ENCODE results near the gene VSTM2B.
"Not testable (repeated sequence)": the region's sequence is repeated elsewhere in the genome, so short reads cannot be mapped to it uniquely, and the experiment has no call there.

Gene VSTM2B

DNA sequence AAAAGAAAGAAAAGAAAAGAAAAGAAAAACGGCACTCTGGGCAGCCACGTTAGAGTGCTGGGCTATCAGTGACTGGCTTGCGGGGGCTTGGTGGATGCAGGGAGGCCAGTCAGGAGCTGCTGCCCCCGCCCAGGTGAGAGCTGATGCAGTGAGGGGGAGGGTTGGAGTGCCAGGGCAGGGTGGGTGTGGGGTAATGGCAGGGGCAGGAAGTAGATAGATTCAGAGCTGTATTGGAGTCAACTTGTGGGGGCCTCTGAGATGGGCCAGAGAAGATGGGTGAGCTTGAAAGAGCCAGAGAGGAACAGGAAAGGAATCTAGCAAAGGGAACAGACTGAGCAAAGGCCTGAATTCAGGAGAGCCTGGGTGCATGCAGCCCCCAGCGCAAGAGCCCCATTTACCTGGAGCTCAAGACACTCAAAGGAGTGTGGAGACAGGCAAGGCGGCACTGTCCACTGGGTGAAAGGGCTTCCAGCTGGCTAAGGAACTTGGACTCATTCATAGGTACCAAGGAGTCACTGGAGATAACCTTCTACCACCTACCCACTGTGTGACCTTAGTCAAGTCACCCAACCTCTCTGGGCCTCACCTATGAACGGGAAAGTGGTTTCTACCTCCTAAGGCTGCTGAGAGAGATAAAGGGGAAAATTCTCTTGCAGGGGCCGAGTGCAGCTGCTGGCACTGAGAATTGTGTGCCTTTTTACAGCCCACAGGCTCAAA is 20.2 kb downstream of the VSTM2B start:
- DNase-seq (ENCODE audit: low read depth in 2 of 2) = no peak

DNA sequence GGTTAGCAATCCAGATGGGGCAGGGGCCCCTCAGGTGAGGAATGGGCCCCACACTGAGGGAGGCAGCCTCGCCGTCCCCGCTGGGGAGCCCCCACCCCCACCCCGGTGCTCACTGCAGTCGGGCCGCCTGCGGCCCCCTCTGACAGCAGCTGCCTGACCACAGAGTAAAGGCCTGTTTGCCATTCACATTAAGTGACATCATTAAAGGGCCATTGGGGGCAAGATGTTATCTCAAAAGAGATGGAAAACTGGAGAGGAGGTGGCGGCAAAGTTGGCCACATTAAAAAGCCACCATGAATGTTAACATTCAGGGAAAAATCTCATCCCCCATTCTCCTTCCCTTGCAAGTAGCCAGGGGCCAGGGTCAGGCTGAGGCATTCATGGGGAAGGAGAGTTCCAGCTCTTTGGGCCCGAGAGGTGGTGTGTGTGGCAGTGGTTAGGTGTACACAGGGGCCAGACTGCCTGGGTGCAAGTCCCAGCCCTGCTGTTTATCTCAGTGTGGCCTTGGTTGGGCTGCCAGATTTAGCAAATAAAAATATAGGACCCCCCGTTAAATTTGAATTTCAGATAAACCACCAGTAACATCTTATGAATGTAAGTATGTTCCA is 20.9 kb downstream of the VSTM2B start:
- no peak for DNase-seq (ENCODE audit: low read depth in 2 of 2)

DNA sequence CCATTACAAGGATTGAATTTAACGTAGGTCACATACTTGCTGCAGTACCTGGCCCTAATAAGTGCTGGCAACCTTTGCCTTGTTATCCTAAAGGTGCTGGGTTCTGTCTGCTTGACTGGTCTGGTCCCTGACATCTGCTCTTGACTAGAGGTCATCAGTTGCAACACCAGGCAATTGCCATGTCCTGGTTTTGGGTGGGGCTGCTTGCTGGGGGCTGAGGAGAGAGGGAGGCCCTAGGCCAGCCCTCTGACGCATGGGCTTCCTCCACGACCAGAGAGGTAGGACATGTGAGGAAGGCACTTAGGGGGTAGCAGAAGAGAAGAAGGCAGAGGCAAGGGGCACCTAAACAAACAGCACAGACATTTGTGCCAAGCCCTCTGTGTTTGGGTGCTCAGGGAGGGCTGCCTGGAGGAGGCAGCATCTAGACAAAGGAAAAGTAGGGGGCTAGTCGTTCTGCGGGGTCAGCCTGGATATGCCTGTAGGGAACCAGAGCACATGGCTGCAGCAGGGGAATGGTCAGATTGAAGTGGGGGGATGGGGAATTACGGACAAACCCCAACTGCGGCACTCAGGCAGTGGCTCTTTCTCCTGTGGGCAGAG is 21.7 kb downstream of the VSTM2B start:
- no peak for DNase-seq (ENCODE audit: low read depth in 2 of 2)

DNA sequence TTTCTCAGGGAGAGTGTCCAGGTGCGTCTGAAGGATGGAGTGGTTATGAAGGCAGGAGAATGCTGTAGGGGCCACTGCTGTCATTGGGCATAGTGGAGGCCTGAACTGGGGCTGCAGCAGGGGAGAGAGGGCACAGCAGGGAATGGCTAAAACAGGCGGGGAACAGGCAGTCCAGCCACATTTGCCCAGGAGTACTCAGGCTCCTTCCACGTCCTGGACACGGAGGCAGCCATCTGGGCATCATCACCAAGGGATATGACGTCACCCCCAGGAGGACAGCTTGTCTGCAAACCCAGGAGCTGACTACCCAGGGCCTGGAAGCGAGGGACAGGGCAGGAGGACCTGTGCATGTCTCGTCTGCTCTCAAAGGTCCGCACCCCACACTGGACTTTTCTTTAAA is 22.2 kb downstream of the VSTM2B start:
- no peak for DNase-seq (ENCODE audit: low read depth in 2 of 2)

DNA sequence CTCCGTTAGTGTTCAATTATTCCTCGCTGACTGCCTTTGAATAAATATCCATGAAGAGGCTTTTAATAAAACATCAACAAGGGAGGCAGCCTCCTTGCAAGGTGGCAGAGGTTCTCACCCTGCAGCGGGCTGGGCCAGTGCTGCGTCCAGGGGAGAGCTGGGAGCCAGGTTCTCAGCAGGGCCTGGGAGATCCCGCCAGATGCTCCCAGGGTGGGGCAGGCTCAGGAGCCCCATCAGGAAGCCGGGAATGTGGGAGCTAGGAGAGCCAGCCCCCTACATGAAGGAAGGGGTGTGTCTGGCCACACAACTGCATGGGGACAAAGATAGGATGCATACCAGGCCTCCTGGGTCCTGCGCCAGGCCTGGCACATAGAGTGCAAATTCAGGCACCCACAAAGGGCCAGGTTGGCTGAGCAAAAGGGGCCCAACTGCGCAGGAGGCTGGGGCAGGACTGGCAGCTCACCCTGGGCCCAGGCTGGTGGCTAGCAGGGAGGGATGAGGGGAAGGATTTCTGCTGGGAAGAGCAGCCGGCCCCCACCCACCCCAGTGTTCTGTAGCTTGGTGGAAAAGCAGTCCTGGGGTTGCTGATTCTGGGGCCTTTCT is 22.8 kb downstream of the VSTM2B start:
- DNase-seq (ENCODE audit: low read depth in 2 of 2) = no peak

DNA sequence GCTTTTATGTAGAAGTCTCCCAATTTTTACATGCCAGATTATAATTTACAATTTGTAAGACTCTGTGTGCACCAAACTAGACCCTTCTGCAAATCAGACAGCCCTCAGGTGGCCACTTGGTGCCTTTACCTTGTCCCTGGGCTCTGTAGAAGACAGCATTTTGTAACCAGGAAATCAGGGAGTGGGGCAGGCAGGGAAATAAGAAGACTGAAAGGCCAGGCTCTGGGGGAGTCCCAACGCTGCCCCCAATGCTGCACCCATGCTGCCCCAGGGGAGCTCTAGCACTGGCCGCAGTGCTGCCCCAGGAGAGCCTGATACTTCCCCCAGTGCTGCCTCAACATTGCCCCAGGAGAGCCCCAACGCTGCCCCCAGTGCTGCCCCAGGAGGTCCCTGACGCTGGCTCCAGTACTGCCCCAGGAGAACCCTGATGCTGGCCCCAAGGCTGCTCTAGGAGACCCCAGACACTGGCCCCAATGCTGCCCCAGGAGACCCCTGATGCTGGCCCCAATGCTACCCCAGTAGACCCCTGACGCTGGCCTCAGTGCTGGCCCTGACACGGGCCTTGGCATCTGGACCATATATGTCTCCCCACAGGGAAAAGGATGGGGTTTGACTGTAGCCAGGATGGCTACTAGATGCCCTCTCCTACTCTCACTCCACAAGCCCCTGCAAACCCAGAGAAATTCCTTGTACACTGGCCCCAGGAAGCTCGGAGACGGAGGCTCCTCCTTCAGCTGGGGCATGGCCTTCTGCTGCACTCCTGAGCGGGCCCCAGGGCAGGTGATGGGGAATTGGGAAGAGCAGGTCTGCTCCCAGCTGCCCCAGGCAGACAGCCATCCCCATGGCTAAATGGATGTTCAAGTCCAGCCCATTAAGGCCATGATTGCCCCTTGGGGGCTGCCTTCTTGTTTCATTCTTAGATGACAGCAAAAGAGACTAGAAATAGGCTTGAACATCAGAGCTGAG is 23.6 kb downstream of the VSTM2B start:
- DNase-seq (ENCODE audit: low read depth in 2 of 2) = no peak

DNA sequence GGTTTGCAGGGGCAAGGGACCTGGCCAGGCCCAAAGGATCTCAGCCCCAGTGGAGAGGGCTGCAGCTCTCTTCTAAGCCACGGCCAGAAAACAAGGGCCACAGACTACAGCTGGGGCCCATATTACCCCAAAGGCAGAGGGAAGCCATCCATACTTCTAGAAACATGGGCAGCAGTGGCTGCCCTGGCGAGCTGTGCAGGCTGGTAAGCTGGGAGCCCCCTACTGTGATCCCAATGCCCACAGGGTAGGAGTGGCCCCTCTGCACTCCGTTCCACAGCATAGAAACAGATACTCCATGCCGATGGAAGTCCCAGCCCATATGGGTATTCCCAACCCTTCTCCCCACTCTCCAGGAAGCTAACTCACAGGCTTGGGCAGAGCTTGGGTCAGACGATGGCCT is 25.1 kb downstream of the VSTM2B start:
- no peak for DNase-seq (ENCODE audit: low read depth in 2 of 2)

DNA sequence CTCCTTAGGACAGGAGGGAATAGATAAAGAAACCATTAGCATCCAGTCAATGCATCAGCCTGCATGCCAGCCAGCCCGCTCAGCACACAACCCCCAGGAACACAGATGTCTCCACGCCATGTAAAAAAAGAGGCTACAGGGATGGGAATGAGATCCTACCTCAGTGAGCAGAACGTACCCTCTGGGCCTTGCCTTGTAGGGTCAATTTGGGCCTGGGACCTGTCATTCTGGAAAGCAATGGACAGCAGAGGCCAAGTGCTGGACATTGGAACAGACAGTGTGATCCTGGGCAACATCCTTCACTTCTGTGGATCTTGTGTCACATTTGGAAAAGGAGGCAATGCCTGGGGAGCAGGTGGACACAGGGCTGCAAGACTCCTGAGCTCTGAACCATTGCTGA is 26.0 kb downstream of the VSTM2B start:
- DNase-seq (ENCODE audit: low read depth in 2 of 2) = no peak

DNA sequence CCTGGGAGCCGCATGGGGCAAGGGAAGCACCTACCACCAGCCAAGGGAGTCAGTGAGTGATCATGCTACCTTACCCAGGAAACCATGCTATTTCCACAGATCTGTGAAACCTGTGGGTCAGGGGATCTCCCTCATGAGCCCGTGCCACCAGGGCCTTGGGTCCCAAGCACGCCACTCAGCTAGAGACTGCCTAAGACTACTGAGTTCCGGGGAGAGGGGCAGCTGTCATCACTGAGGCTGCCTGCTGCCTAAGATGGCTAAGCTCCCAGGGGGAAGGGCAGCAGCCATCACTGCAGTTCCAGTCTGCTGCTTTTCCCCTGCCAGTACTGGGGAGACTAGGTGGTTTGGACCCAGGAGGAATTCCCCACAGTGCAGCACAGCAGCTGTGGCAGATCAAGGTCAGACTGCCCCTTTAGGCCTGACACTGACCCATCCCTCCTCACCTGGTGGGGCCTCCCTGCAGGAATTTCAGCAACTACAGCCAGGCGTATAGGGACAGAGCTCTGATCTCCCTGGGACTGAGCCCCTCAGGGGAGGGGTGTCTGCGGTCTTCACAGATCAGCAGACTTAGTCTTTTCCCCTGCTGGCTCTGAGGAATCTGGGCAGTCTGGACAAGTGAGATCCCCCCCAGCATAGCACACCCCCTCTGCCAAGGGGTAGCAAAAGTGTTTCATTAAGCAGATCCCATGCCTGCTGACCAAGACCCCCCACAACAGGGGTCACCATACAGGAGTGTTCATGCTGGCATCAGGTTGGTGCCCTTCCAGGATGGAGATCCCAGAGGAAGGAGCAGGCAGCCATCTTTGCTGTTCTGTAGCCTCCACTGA is 26.9 kb downstream of the VSTM2B start:
- no peak for DNase-seq (ENCODE audit: low read depth in 2 of 2)

DNA sequence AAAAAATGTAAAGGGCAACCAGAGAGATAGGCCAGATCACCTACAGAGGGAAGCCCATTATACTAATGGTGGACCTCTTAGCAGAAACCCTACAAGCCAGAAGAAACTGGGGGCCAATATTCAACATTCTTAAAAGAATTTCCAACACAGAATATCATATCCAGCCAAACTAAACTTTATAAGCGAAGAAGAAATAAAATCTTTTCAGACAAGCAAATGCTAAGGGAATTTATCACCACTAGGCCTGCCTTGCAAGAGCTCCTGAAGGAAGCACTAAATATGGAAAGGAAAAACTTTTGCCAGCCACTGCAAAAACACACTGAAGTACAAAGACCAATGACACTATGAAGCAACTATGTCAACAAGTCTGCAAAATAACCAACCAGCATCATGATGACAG is 28.4 kb downstream of the VSTM2B start:
- DNase-seq (ENCODE audit: low read depth in 2 of 2) = no peak

DNA sequence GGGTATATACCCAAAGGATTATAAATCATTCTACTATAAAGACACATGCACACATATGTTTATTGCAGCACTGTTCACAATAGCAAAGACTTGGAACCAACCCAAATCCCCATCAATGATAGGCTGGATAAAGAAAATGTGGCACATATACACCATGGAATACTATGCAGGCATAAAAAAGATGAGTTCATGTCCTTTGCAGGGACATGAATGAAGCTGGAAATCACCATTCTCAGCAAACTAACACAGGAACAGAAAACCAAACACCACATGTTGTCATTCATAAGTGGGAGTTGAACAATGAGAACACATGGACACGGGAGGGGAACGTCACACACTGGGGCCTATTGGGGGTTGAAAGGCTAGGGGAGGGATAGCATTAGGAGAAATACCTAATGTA is 33.3 kb downstream of the VSTM2B start:
- not testable (repeated sequence) for DNase-seq (ENCODE audit: low read depth in 2 of 2)

DNA sequence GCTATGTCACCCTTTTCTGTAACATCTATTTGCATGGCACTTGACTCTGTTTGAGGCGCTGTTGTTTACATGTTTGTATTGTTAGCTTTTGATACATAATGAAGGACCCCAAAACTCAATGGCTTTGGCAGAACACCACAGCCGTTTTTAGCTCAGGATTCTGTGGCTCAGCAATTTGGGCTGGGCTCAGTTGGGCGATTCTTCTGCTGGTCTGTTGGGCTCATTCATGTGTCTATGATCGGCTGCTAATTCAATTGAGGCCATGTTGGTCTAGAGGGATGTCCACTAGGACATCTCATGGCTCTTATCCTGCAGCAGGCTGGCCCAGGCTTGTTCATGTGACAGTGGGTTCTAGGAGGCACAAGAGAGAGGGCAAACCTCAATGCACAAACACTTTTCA is 33.9 kb downstream of the VSTM2B start:
- DNase-seq (ENCODE audit: low read depth in 2 of 2) = no peak

DNA sequence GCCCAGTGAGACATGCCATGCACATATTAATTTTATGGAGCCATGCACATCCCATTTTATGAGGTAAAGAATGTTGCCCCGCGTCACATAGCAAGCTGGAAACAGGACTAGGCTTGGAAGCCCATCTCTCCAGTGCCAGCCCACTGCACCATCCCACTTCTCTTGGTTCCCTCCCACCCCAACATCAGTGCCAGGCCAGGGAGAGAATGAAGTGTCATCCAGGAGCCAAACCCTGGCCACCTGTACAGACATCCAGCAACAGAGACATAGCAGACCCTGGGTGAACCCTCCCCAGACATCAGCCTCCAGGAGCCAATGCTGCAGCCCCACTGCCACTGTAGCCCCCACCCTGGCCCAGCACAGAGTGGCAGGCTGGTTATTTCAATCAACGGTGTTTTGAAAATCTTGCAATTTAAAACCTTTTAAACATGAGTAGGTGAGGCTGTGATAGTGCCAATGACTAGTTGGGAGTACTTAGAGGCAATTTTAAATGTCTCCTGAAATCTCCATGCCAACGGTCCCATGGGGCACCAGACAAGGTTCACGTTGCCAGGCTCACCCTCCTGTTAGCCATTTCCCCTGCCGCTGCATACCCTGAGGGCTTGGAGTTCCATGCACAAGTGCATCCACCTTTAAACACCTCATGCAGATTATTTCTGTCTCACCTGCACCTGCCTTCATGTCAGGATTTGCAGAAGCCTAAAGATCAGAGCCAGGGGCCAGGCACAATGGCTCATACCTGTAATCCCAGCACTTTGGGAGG is 34.7 kb downstream of the VSTM2B start:
- no peak for DNase-seq (ENCODE audit: low read depth in 2 of 2)

DNA sequence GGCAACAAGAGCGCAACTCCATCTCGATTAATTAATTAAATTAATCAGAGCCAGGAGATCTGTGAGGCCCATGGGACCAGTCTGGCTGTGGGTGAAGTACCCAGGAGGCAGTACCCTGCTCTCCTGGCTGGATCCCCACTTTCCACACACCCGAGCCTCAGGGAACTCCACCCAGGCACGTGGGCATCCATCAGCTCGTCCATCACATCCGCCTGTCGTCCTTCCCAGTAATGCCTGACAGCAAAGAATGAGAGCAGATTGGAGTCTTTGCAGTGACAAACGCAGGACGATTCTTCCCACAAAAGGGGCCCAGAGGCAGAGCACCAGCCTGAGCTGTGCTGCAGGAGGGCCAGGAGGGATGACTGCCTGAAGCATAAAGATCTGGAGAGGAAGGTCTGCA is 35.8 kb downstream of the VSTM2B start:
- no peak for DNase-seq (ENCODE audit: low read depth in 2 of 2)

DNA sequence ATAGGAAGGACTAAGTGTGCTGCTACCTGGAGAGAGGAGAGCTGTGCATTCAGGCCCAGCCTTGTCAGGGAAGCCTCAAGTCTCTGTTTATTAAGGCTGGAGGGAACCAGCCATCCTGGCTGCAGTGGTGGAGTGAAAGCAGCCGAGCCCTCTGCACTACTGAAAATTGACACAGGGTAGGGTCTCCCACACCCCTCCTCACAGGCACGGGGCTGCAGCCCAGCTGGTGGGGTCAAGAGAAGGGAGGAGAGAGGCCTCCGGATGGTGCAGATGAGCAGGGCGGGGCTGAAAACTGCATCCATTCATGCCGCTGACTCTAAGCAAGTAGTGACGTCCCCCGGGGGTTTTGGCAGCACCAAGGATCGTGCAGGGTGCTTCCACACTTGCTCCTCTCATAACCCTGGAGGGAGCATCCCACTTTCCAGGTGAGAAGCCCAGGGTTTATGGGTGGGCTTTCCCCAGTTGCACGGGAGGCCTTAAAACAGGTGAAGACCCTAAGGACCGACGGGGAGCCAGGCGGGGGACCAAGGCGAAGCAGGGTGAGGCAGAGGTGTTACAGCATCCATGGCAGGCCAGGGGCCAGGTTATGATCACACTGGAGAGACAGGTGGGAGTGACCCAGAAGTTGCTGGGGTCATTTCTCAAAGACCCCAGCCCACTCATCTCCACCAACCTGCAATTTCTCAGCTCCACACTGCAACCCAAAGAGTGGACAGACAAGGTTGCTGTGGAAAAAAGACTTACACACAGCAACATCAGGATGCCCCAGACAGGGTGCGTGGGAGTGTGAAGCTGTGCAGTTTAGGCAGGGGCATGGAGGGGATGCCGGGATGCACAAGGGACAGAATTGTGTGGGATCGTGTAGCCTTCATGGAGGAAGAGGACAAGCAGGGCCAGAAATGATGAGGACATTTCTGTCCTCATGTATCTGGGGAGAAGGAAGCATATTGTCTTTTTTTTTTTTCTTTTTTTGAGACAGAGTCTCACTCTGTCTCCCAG is 36.8 kb downstream of the VSTM2B start:
- DNase-seq (ENCODE audit: low read depth in 2 of 2) = no peak

DNA sequence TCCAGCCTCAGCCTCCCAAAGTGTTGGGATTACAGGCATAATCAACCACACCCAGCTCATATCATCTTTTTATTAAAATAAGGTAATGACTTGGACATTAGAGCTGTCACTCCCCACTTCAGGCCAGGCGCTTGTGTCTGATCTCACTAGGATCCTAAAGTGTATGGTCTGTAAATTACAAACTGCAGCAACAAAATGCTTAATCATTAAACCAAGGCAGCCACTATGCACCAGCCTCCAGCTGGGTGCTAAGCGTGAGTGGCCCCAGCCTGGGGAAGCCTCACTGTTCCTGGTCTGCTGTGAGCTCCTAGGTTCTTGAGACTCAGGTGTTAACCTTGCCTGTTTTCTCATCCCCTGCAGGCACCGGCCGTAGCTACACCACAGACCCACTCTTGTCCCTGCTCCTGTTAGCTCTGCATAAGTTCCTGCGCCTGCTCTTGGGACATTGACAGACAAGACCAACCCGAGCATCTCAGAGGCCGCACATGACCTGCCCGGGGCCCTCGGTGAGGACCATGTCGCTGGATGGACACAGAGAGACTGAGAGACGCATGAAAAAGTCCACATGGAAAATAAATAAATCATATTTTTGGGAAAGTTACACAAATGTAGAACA is 37.8 kb downstream of the VSTM2B start:
- no peak for DNase-seq (ENCODE audit: low read depth in 2 of 2)

DNA sequence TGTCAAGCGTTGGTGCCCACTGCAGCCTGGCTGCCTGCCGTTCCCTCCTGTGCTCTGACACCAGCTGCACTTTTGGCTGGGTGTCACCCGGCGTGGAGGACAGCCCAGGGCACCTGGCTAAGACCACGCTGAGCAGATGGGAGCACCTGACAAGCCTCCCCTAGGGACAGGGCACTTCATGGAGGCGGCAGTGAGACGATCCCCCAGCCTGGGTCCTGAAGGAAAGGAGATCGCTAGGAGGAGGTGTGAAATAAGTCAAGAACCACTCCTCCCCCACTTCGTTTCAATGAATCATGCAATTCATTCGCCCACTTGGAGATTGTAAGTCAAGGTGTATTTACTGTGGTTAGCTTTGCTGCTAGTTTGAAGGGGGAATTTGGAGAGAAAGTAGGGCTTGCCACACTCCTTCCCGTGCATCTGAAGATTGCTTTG is 38.8 kb downstream of the VSTM2B start:
- DNase-seq (ENCODE audit: low read depth in 2 of 2) = no peak

DNA sequence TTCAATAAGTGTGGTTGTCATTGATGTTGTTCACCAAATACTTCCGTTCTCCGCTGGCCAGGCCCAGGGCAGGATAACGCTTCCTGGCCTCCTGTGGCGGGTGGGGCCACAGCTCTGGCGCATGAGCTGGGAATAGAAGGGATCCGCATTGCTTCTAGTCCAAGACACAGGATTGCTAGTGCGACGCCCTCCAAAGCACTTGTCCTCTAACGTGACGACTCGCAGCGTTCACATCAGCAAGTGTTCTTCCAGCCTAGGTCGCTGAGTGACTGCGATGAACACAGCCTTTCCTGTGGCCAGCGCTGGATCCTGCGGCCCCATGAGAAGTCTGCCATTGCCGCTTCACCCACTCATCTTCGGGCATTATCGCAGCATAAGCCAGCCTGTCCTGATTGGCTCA is 39.4 kb downstream of the VSTM2B start:
- no peak for DNase-seq (ENCODE audit: low read depth in 2 of 2)
